Heart right ventricle (tissue), 16 donors: ENCODE results near the gene LRRC74A. TPM values are rescaled to one million over a fixed set of nuclear protein-coding genes. Genes with fewer than 3 reads are reported as not detected.

Source experiments
- ATAC-seq, 8 donors: fragments of 200-7000 bp; cut with Tn5 transposase; one replicate each; pipeline ENCODE4 v1.9.1; 2020; ENCODE audit warnings: mild to moderate bottlenecking in 8 of 8, moderate library complexity in 8 of 8, moderate number of reproducible peaks in 1 of 8
- DNase-seq, 2 donors: peaks; one replicate each; pipeline ENCODE4 v3.0.0-alpha.2; 2020
- H3K27ac ChIP-seq, 10 donors: fragments of 200-600 bp; sonication (generic) in 2 of 10; one replicate each; pipeline versions ENCODE4 v1.5.0 to v1.8.0; 2020 to 2022; ENCODE audit warnings: mild to moderate bottlenecking in 3 of 10
- H3K27me3 ChIP-seq, 7 donors: fragments of 200-600 bp; one replicate each; pipeline ENCODE4 v1.8.0; 2021 to 2022; ENCODE audit warnings: mild to moderate bottlenecking in 2 of 7
- H3K36me3 ChIP-seq, 9 donors: fragments of 200-600 bp; sonication (generic) in 1 of 9; one replicate each; pipeline versions ENCODE4 v1.5.0 to v1.8.0; 2020 to 2022; ENCODE audit warnings: mild to moderate bottlenecking in 2 of 9
- H3K4me1 ChIP-seq, 9 donors: fragments of 200-600 bp; sonication (generic) in 1 of 9; one replicate each; pipeline versions ENCODE4 v1.5.0 to v1.8.0; 2020 to 2022; ENCODE audit warnings: mild to moderate bottlenecking in 4 of 9
- H3K4me3 ChIP-seq, 10 donors: fragments of 200-600 bp; sonication (generic) in 2 of 10; one replicate each; pipeline versions ENCODE4 v1.5.0 to v1.8.0; 2020 to 2022; ENCODE audit warnings: mild to moderate bottlenecking in 7 of 10, moderate library complexity in 2 of 10
- H3K9me3 ChIP-seq, 11 donors: fragments of 200-600 bp in 10 of 11; sonication (generic) in 2 of 11; one replicate each; pipeline versions ENCODE4 v1.5.0 to v1.8.0; 2013 to 2022; ENCODE audit warnings: mild to moderate bottlenecking in 2 of 11, control low read depth in 1 of 11, moderate library complexity in 1 of 11
- WGBS, 2 donors: extraction: QIAGEN DNeasy Blood & Tissue Kit; methylation state at CpG; one replicate each; pipeline ENCODE4 v1.1.7; 2013; ENCODE audit warnings: inconsistent platforms in 1 of 2; 5-methylcytosine and 5-hydroxymethylcytosine counted together
- intact Hi-C, 10 donors: fragments of 100-400 bp; cut with DNase I; formaldehyde crosslinking; loops; one replicate each; pipeline versions ENCODE4 v1.11.1 to v1.14.2; 2022
- polyA plus RNA-seq, 2 donors: library from polyadenylated mRNA; stranded (reverse); fragments of 200-250 nt; gene quantifications; one replicate each; pipeline ENCODE4 v1.2.3, GENCODE V29; 2013
- total RNA-seq, 10 donors: library from RNA; stranded (reverse); fragmentation: NEBNext Ultra II Directional in 3 of 10; extraction: Animal tissue kit (Norgen Biotek cat#: 25700) in 3 of 10; gene quantifications; one replicate each; pipeline versions ENCODE4 v1.2.1 to v1.2.4, GENCODE V29; 2021 to 2023
- TF ChIP-seq, protein P1 (sequence below), 9 donors: fragments of 200-600 bp; sonication (generic) in 2 of 9; IDR thresholded peaks; one replicate each; pipeline versions ENCODE4 v1.5.0 to v1.8.0; 2021 to 2022; ENCODE audit warnings: antibody characterized with exemption in 9 of 9, mild to moderate bottlenecking in 5 of 9, moderate library complexity in 1 of 9
- donor health status: Arrhythmogenic right ventricular cardiomyopathy.
- donor health status: ischemic (EF 13 %, LVEDD 7.1; RV severe dilation, severe dysfunction).
- donor health status: healthy with polysubstance abuse.
- donor health status: DM: no; HTN: yes; CAD: no.
- donor health status: DM: no; HTN: no; CAD: no.
- donor health status: ischemic (EF 25% LVEDD 6.9; RV normal size, moderate dysfunction).
- donor health status: ischemic (EF 25% LVEDD 5.7; RV mildly dilated, moderate dysfunction).
- donor health status: healthy.
- donor health status: DM: yes; HTN: yes; CAD: no.
- donor health status: Ischemic cardiomyopathy.
- donor health status: ischemic (EF 35%, LVEDD 5.7; RV mildly dilated, moderate dysfunction).
- donor health status: nonischemic (EF 11% LVEDD 7.7; RV severe dilation, severe dysfunction).
- donor health status: DM: yes; HTN: yes; CAD: no.
- donor health status: PGD.
- donor health status: ischemic (EF 29% LVEDD 5.4; RV normal size, mild dysfunction).
- donor health status: nonischemic (EF 23%, LVEDD 6.1; RV moderate dilation, normal function).

LRRC74A gene
- total and polyA plus RNA-seq, 12 donors, result not detected

DNA sequence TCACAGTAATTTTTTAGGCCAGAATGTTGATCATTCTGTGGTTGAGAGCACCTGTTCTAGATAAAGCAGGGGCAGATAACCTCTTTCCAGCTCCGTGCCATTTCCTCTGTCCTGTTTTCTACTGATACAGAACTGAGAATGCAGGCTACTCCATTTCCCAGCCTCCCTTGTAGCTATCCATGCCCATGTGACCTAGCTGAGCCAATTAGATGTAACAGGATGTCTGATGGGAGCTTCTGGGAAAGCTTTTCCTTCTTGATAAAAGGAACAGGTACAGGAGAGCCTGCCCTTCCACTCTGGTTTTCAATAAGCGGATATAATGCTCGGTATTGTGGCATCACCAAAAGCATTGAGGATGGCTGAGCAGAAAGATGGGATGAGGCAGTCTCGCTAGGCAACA is 54.2 kb downstream of the LRRC74A start:
- 82 to 89% methylated on average over 4 of the region's 4 CpGs for WGBS, 2 donors
- peaks cover 5 to 27% (median 16%) of the 10 kb centered on the region in 9 donors for H3K4me1 ChIP-seq
- no peak overlapping the region for H3K4me3 ChIP-seq
- no peaks in the 10 kb centered on the region for H3K27me3 ChIP-seq
- H3K9me3 ChIP-seq, result peaks cover 0 to 4% (median 0%) of the 10 kb centered on the region in 11 donors
- TF ChIP-seq, protein P1, sequence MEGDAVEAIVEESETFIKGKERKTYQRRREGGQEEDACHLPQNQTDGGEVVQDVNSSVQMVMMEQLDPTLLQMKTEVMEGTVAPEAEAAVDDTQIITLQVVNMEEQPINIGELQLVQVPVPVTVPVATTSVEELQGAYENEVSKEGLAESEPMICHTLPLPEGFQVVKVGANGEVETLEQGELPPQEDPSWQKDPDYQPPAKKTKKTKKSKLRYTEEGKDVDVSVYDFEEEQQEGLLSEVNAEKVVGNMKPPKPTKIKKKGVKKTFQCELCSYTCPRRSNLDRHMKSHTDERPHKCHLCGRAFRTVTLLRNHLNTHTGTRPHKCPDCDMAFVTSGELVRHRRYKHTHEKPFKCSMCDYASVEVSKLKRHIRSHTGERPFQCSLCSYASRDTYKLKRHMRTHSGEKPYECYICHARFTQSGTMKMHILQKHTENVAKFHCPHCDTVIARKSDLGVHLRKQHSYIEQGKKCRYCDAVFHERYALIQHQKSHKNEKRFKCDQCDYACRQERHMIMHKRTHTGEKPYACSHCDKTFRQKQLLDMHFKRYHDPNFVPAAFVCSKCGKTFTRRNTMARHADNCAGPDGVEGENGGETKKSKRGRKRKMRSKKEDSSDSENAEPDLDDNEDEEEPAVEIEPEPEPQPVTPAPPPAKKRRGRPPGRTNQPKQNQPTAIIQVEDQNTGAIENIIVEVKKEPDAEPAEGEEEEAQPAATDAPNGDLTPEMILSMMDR (IDR thresholded peaks at IDR 0.05), result no peak
- H3K27ac ChIP-seq, result no peak overlapping the region
- H3K36me3 ChIP-seq, result no peaks in the 10 kb centered on the region
- DNase-seq (no peak), ATAC-seq (no peak)
- intact Hi-C loops, result no loop called here

DNA sequence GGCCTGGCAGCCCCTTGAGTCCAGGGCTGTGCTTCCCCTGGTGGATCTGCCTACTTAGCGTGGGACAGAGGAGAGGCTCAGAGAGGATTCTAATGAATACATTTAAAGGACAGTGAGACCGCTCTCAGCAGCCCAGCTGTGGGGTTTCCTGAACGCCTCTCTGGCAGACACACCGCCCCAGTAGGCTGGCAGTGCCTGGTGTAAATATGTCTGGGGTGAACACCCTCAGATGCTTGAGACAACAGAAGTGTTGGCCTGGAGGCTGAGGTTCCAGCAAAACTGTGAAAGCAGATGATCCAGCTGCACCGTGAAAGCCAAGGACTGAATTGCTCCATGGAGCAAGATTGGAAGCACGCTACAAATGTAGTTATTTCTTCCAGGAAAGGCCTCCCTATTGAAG is 55.1 kb downstream of the LRRC74A start:
- no peak for DNase-seq
- 87 to 90% methylated on average over 6 of the region's 6 CpGs for whole genome bisulfite sequencing, 2 donors
- Histone ChIP-seq H3K9me3 (no peaks in the 10 kb centered on the region), H3K27me3 (no peaks in the 10 kb centered on the region), H3K4me1 (peaks cover 6 to 33% (median 19%) of the 10 kb centered on the region in 9 donors), H3K27ac (no peak overlapping the region), H3K4me3 (no peak overlapping the region), H3K36me3 (no peaks in the 10 kb centered on the region)
- intact Hi-C loops, result no loop called here
- ATAC-seq, result no peak
- TF ChIP-seq, protein P1 (IDR thresholded peaks at IDR 0.05), result no peak

DNA sequence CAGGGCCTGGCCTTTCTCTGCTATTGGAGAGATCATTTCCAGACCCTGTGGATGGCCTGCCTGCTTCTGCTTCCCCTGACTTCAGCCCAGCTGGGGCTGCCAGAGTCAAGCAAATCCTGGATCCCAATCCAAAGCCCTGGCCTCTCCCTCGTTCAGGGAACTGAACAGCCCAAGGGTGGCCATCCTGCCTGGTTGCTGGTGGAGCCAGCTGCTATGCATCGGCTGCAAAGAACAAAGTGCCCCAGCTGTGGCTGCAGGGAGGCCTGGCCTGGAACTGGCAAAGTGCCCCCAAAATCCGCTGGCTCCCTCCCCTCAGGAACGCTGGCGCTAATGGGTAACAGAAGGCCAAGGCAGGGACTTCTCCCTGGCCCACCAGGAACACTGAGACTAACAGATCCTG is 56.4 kb downstream of the LRRC74A start:
- peak in 1 of 8 donors; percentile 7 for ATAC-seq
- peak in 1 of 2 donors; percentile 31 for DNase-seq
- Histone ChIP-seq H3K36me3 (no peaks in the 10 kb centered on the region), H3K4me1 (peaks cover 6 to 44% (median 19%) of the 10 kb centered on the region in 9 donors), H3K4me3 (no peak overlapping the region), H3K9me3 (no peaks in the 10 kb centered on the region), H3K27ac (no peak overlapping the region), H3K27me3 (no peaks in the 10 kb centered on the region)
- WGBS, 2 donors, result 83 to 88% methylated on average over 5 of the region's 5 CpGs
- TF ChIP-seq, protein P1 (IDR thresholded peaks at IDR 0.05), result no peak
- intact Hi-C loops, result no loop called here

DNA sequence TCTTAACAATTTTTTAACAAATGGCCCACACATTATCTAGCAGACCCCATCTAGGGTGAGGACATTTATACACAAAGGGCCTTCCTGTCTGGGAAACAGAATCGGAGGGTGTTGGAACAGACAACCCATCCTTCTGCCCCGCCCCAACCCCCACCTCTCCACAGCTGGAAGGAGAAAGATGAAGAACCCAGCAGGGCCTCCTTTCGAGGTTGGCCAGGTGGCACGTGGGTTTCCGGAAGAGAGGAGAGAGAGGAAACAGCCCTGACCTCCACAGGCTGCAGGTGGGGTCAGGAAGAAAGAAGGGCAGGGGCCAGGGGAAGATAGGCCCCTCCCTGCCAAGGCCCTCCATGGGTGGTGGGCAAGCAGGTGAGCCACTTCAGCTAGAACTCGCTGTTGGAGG is 57.2 kb downstream of the LRRC74A start:
- Histone ChIP-seq H3K27me3 (no peaks in the 10 kb centered on the region), H3K4me3 (no peak overlapping the region), H3K36me3 (no peaks in the 10 kb centered on the region), H3K4me1 (peaks cover 6 to 44% (median 19%) of the 10 kb centered on the region in 9 donors), H3K9me3 (no peaks in the 10 kb centered on the region), H3K27ac (peak overlapping the region in 1 of 10 donors; percentile 9)
- TF ChIP-seq, protein P1 (IDR thresholded peaks at IDR 0.05), result no peak
- WGBS, 2 donors, result 77 to 79% methylated on average over 6 of the region's 6 CpGs
- intact Hi-C loops, result no loop called here
- no peak for ATAC-seq
- DNase-seq, result no peak
